GM19324 (cell line): Measurements from ENCODE around the gene ZNF101.

Experiments used
- ATAC-seq: cut with Tn5 transposase; IDR thresholded peaks from one replicate; pipeline ENCODE4 v1.9.1; 2021; ENCODE audit warnings: mild to moderate bottlenecking, moderate library complexity; ENCODE audit not compliant: unreplicated experiment, low FRiP score

Gene ZNF101

GRCh38 chr19:19637523-19638251 is 31.0 kb upstream of the ZNF101 start:
- no peak for ATAC-seq

- no peak for ATAC-seq
Observed at GRCh38 chr19:19642506-19643157, 26.0 kb upstream of the ZNF101 start.

- peak; percentile 75 for ATAC-seq
Observed at GRCh38 chr19:19643158-19644053, 25.2 kb upstream of the ZNF101 start, which contains the start of gene GMIP. GMIP (minus strand) TSS chr19:19643657; CDS start chr19:19643529, 128 bp downstream.

- no peak for ATAC-seq
Observed at GRCh38 chr19:19644054-19644388, 24.6 kb upstream of the ZNF101 start.

GRCh38 chr19:19645233-19645870 is 23.3 kb upstream of the ZNF101 start:
- no peak for ATAC-seq

- ATAC-seq, result no peak
Observed at GRCh38 chr19:19647037-19647835, 21.4 kb upstream of the ZNF101 start.

GRCh38 chr19:19649155-19649554 is 19.5 kb upstream of the ZNF101 start:
- ATAC-seq, result no peak

- no peak for ATAC-seq
Observed at GRCh38 chr19:19649580-19649995, 19.1 kb upstream of the ZNF101 start.

- no peak for ATAC-seq
Observed at GRCh38 chr19:19650331-19650730, 18.3 kb upstream of the ZNF101 start.

- ATAC-seq, result no peak
Observed at GRCh38 chr19:19651076-19651475, 17.6 kb upstream of the ZNF101 start.

- no peak for ATAC-seq
Observed at GRCh38 chr19:19652482-19653295, 15.9 kb upstream of the ZNF101 start.

- ATAC-seq, result no peak
Observed at GRCh38 chr19:19653597-19654147, 15.0 kb upstream of the ZNF101 start.

- ATAC-seq, result no peak
Observed at GRCh38 chr19:19654441-19654840, 14.2 kb upstream of the ZNF101 start.

GRCh38 chr19:19655051-19655594 is 13.5 kb upstream of the ZNF101 start:
- ATAC-seq, result no peak

- ATAC-seq, result no peak
Observed at GRCh38 chr19:19655641-19656343, 12.8 kb upstream of the ZNF101 start.

GRCh38 chr19:19656451-19657396 is 11.9 kb upstream of the ZNF101 start:
- ATAC-seq, result no peak

- ATAC-seq, result no peak
Observed at GRCh38 chr19:19657397-19657783, 11.2 kb upstream of the ZNF101 start.
